ENCODE data around the gene TBC1D24.

The TBC1D24 gene

GRCh38 chr16:2487903-2488531, 13.1 kb downstream of the TBC1D24 start:
- Mint-ChIP-seq H3K27ac (no peak overlapping the region), H3K4me1 (ENCODE audit: low read depth) (peaks cover 10% of the 10 kb centered on the region)

DNA sequence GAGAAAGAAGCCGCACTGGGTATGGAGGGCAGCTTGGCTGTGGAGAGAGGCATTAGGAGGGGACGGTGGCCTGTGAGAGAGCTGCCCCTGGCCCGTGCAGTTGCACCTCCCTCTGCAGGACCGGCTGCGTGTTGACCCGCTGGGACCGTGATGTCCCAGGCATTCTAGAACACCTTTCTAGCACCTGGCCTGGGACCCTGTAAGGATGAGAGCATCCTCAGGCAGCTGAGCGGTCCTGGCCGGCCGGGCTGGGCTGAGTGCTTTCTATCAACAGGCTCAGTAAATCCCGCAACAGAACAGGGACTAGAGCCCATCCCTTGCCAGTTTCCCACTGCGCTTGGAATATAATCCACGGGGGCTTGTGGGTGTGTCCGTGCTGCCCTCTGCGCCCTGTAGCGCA, 14.7 kb downstream of the TBC1D24 start:
- DNase-seq (ENCODE audit: low spot score): no peak
- Mint-ChIP-seq H3K27me3 (ENCODE audit: low read depth) (peaks cover 2% of the 10 kb centered on the region), H3K4me1 (ENCODE audit: low read depth) (peaks cover 10% of the 10 kb centered on the region), H3K4me3 (no peak overlapping the region), H3K9me3 (no peaks in the 10 kb centered on the region), H3K36me3 (ENCODE audit: low read depth) (no peaks in the 10 kb centered on the region), H3K27ac (no peak overlapping the region)

More at GRCh38 chr16:2487903-2488531, 13.1 kb downstream of the TBC1D24 start:
- Mint-ChIP-seq H3K27me3 (ENCODE audit: low read depth) (peaks cover 2% of the 10 kb centered on the region), H3K9me3 (no peaks in the 10 kb centered on the region), H3K4me3 (no peak overlapping the region), H3K36me3 (ENCODE audit: low read depth) (no peaks in the 10 kb centered on the region)
- no peak for DNase-seq (ENCODE audit: low spot score)

DNA sequence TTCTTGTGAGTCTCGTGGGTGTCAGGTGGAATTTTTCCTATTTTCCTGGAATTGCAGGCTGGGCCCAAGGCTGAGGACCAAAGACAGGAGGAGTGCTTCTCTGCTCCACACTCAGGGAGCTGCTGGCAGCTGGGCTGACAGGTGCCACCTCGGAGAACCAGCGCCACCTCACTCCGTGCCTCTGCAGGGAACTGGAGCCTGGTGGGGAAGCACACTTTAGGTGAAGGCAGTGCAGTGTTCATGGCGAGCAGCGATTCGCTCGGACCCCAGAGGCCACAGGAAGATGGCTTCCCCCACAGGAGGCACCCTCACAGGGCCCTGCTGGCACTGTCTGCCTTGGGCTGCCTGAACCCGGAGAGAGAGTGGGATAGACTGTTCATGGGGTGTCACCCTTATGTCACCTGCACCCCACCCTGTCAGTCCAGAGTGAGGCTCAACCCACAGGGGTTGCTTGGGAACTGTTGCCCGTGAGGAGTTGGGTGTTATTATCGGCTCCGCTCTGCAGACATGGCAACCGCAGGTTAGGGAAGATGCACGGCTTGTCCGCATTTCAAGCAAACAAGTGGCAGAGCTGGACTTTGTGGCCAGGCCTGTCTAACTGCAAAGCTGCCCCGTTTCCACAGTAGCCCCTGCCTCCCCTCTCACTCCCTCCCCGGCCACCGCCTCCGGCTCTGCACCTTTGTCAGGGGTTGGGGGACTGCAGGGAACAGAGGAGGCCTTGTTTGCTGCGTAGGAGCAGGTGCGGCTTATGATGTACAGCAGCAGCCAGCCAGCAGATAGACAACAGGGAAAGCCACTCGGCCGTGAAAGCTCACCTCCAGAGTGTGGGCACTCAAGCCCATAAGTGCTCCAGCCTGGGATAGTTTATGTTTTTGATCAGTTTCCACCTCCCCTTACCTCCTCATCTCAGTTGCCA, 15.5 kb downstream of the TBC1D24 start:
- peaks cover 10% of the 10 kb centered on the region for H3K4me1 Mint-ChIP-seq (ENCODE audit: low read depth)
- H3K9me3 Mint-ChIP-seq: no peaks in the 10 kb centered on the region
- H3K27me3 Mint-ChIP-seq (ENCODE audit: low read depth): peaks cover 2% of the 10 kb centered on the region
- no peak overlapping the region for H3K27ac Mint-ChIP-seq
- H3K36me3 Mint-ChIP-seq (ENCODE audit: low read depth): no peaks in the 10 kb centered on the region
- no peak for DNase-seq (ENCODE audit: low spot score)
- H3K4me3 Mint-ChIP-seq: no peak overlapping the region

DNA sequence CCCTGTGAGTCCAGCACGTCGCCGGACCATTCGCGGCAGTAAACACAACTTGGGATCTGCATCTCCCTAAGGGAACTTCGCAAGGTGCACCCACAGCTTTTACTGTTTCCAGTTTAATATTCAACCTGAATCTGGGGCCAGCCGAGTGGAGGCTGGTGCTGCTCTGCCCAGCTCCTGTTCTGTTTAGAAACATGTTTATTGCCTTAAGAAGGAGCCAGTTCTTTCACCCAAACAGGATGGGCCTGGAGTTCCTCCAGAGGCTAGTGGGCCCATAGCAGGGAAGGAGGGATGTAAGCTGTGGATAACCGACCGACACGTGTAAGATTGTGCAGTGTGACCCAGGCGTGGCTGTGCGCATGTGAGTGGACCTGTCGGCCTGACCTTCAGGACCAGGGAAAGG, 17.4 kb downstream of the TBC1D24 start:
- Mint-ChIP-seq H3K36me3 (ENCODE audit: low read depth) (no peaks in the 10 kb centered on the region), H3K9me3 (no peaks in the 10 kb centered on the region), H3K27me3 (ENCODE audit: low read depth) (peaks cover 1% of the 10 kb centered on the region), H3K4me1 (ENCODE audit: low read depth) (peaks cover 3% of the 10 kb centered on the region), H3K27ac (no peak overlapping the region), H3K4me3 (no peak overlapping the region)
- no peak for DNase-seq (ENCODE audit: low spot score)

DNA sequence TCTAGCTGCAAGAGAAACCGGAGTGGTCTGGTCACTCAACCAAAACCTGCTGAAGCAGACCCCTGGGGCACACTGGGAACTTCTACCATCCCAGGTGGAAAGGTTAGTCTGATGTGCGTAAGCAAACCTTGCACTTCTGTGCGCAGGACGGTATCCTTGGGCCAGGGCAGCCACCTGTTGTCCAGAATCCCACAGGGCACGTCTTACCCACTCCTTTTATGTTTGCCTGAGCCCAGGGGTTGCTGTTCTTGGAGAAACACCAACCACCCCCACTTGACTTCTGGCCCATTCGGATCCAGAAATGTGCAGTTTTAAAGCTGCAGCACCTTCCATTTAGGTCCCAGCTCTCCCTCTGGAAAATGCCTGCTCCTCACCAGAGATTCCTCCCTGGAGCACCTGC, 18.7 kb downstream of the TBC1D24 start:
- H3K9me3 Mint-ChIP-seq: no peaks in the 10 kb centered on the region
- H3K36me3 Mint-ChIP-seq (ENCODE audit: low read depth): peaks cover 1% of the 10 kb centered on the region
- no peak overlapping the region for H3K4me3 Mint-ChIP-seq
- H3K27me3 Mint-ChIP-seq (ENCODE audit: low read depth): no peaks in the 10 kb centered on the region
- no peak overlapping the region for H3K27ac Mint-ChIP-seq
- DNase-seq (ENCODE audit: low spot score): no peak
- no peaks in the 10 kb centered on the region for H3K4me1 Mint-ChIP-seq (ENCODE audit: low read depth)

DNA sequence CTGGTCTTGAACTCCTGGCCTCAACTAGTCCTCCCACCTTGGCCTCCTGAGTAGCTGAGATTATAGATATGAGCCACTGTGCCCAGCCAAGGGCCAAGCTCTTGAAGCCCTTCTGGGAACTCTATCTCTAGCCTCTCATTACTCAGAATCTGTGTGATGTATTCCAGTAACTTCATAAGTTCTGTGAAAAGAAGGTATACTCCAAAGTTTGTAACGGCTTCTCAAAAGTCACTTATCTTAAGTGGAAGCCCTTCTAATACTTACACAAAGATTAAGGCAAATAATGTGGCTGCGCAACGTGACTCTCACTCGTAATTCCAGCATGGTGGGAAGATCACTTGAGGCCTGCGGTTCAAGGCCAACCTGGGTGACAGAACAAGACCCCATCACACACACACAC, 19.7 kb downstream of the TBC1D24 start:
- Mint-ChIP-seq H3K9me3 (no peaks in the 10 kb centered on the region), H3K27ac (no peak overlapping the region), H3K36me3 (ENCODE audit: low read depth) (peaks cover 1% of the 10 kb centered on the region), H3K4me1 (ENCODE audit: low read depth) (no peaks in the 10 kb centered on the region), H3K27me3 (ENCODE audit: low read depth) (no peaks in the 10 kb centered on the region), H3K4me3 (no peak overlapping the region)
- DNase-seq (ENCODE audit: low spot score): no peak

- no peak overlapping the region for H3K4me3 Mint-ChIP-seq
- H3K36me3 Mint-ChIP-seq (ENCODE audit: low read depth): peaks cover 1% of the 10 kb centered on the region
- no peaks in the 10 kb centered on the region for H3K9me3 Mint-ChIP-seq
- H3K27me3 Mint-ChIP-seq (ENCODE audit: low read depth): no peaks in the 10 kb centered on the region
- DNase-seq (ENCODE audit: low spot score): no peak
- no peak overlapping the region for H3K27ac Mint-ChIP-seq
- no peaks in the 10 kb centered on the region for H3K4me1 Mint-ChIP-seq (ENCODE audit: low read depth)
These were observed 20.1 kb downstream of the TBC1D24 start for GRCh38 chr16:2495041-2495440.

DNA sequence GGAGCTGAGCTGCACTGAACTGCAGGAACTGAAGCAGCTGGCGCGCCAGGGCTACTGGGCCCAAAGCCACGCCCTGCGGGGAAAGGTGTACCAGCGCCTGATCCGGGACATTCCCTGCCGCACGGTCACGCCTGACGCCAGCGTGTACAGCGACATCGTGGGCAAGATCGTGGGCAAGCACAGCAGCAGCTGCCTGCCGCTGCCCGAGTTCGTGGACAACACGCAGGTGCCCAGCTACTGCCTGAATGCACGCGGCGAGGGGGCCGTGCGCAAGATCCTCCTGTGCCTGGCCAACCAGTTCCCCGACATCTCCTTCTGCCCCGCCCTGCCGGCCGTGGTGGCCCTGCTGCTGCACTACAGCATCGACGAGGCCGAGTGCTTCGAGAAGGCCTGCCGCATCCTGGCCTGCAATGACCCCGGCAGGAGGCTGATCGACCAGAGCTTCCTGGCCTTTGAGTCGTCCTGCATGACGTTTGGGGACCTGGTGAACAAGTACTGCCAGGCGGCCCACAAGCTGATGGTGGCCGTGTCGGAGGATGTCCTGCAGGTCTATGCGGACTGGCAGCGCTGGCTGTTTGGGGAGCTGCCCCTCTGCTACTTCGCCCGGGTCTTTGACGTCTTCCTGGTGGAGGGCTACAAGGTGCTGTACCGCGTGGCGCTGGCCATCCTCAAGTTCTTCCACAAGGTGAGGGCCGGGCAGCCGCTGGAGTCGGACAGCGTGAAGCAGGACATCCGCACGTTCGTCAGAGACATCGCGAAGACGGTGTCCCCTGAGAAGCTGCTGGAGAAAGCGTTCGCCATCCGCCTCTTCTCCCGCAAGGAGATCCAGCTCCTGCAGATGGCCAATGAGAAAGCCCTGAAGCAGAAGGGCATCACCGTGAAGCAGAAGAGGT, 21.5 kb downstream of the TBC1D24 start:
- H3K27me3 Mint-ChIP-seq (ENCODE audit: low read depth): no peaks in the 10 kb centered on the region

GRCh38 chr16:2497116-2497630, 22.2 kb downstream of the TBC1D24 start:
- no peaks in the 10 kb centered on the region for H3K4me1 Mint-ChIP-seq (ENCODE audit: low read depth)
- H3K27ac Mint-ChIP-seq: no peak overlapping the region
- no peak overlapping the region for H3K4me3 Mint-ChIP-seq
- DNase-seq (ENCODE audit: low spot score): no peak
- no peaks in the 10 kb centered on the region for H3K9me3 Mint-ChIP-seq
- H3K36me3 Mint-ChIP-seq (ENCODE audit: low read depth): peaks cover 1% of the 10 kb centered on the region
- H3K27me3 Mint-ChIP-seq (ENCODE audit: low read depth): no peaks in the 10 kb centered on the region

More for the DNA sequence above, 21.5 kb downstream of the TBC1D24 start:
- Mint-ChIP-seq H3K9me3 (no peaks in the 10 kb centered on the region), H3K27ac (no peak overlapping the region), H3K4me3 (no peak overlapping the region), H3K4me1 (ENCODE audit: low read depth) (no peaks in the 10 kb centered on the region), H3K36me3 (ENCODE audit: low read depth) (peaks cover 1% of the 10 kb centered on the region)
- no peak for DNase-seq (ENCODE audit: low spot score)

- Mint-ChIP-seq H3K4me3 (no peak overlapping the region), H3K36me3 (ENCODE audit: low read depth) (peaks cover 1% of the 10 kb centered on the region)
These were observed 23.0 kb downstream of the TBC1D24 start for GRCh38 chr16:2497695-2498484.

DNA sequence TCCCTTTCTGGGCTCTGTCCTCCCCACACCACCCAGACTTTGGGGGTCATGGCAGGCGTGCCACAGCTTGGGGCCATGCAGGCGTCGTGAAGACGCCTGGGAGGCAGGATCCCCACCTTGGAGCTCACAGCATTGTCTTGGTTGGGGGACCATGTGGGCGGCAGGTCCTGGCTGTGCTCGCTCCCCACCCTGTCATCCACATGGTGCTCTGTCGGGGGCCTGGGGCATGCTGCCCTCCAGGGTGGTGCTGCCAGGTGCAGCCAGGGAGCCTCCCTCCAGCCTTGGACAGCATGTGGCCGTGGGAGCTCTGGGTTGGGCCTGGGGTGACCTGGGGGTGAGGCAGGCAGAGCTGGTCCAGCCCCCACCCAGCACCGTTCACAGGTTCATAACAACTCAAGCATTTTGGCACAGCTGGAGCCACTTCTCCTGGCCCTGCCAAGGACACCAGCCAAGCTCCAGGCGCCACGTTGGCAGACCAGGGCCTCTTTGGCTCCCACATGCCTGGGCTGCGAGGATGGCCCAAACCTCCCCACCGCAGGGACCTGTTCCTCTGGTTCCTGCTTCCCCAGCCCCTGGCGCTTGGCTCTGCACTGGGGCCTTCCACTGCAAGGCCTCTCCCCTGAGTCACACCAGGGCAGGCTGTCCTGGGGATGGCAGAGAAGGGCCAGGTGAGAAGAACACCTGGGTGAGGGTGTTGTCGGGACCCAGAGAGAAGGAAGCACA, 23.8 kb downstream of the TBC1D24 start:
- Mint-ChIP-seq H3K36me3 (ENCODE audit: low read depth) (peaks cover 1% of the 10 kb centered on the region), H3K4me1 (ENCODE audit: low read depth) (no peaks in the 10 kb centered on the region), H3K27ac (no peak overlapping the region), H3K27me3 (ENCODE audit: low read depth) (no peaks in the 10 kb centered on the region), H3K9me3 (no peaks in the 10 kb centered on the region), H3K4me3 (no peak overlapping the region)
- DNase-seq (ENCODE audit: low spot score): no peak

More at GRCh38 chr16:2497695-2498484, 23.0 kb downstream of the TBC1D24 start:
- Mint-ChIP-seq H3K27ac (no peak overlapping the region), H3K9me3 (no peaks in the 10 kb centered on the region), H3K4me1 (ENCODE audit: low read depth) (no peaks in the 10 kb centered on the region), H3K27me3 (ENCODE audit: low read depth) (no peaks in the 10 kb centered on the region)
- no peak for DNase-seq (ENCODE audit: low spot score)

GRCh38 chr16:2499454-2499853, 24.5 kb downstream of the TBC1D24 start:
- H3K4me1 Mint-ChIP-seq (ENCODE audit: low read depth): no peaks in the 10 kb centered on the region
- no peak overlapping the region for H3K27ac Mint-ChIP-seq
- no peak for DNase-seq (ENCODE audit: low spot score)
- no peaks in the 10 kb centered on the region for H3K9me3 Mint-ChIP-seq
- no peak overlapping the region for H3K4me3 Mint-ChIP-seq
- peaks cover 1% of the 10 kb centered on the region for H3K36me3 Mint-ChIP-seq (ENCODE audit: low read depth)
- no peaks in the 10 kb centered on the region for H3K27me3 Mint-ChIP-seq (ENCODE audit: low read depth)

All from T-helper 2 cell treated with Interferon-gamma antibody and Interleukin-4, amounts not matched to agents 5 μg/mL and 100 μg/mL, for 36 hours (primary cell).